Activated naive CD4-positive, alpha-beta T cell treated with anti-CD3 and anti-CD28 coated beads for 36 hours (primary cell): ENCODE measurements around the gene VSX1. TPM values are rescaled to one million over a fixed set of nuclear protein-coding genes. Genes with fewer than 3 reads are reported as not detected.

Source experiments
- CTCF ChIA-PET: fragments of 350-600 bp; sonication (Branson Sonifier 250); formaldehyde crosslinking; loops from one replicate; lab custom pipeline; 2021; ENCODE audit warnings: antibody characterized with exemption; lab: Charles Lee
- DNase-seq: peaks from one replicate; pipeline ENCODE4 v3.0.0-alpha.2; 2020
- H3K27ac Mint-ChIP-seq: one replicate; pipeline ENCODE4 v1.8.0; 2021; ENCODE audit warnings: mild to moderate bottlenecking, mixed read lengths
- H3K27me3 Mint-ChIP-seq: one replicate; pipeline ENCODE4 v1.8.0; 2021; ENCODE audit warnings: low read depth, mixed read lengths
- H3K36me3 Mint-ChIP-seq: one replicate; pipeline ENCODE4 v1.8.0; 2021; ENCODE audit warnings: low read depth, mixed read lengths
- H3K4me1 Mint-ChIP-seq: one replicate; pipeline ENCODE4 v1.8.0; 2021; ENCODE audit warnings: low read depth, mixed read lengths
- H3K4me3 Mint-ChIP-seq: one replicate; pipeline ENCODE4 v1.8.0; 2021; ENCODE audit warnings: mild to moderate bottlenecking, moderate library complexity, mixed read lengths
- H3K9me3 Mint-ChIP-seq: one replicate; pipeline ENCODE4 v1.8.0; 2021; ENCODE audit warnings: mixed read lengths
- intact Hi-C: fragments of 100-400 bp; cut with micrococcal nuclease; formaldehyde crosslinking; loops from one replicate; pipeline ENCODE4 v1.15.1; 2023
- total RNA-seq, 2 experiments: library from RNA; stranded (reverse); gene quantifications; one replicate each; pipeline ENCODE4 v1.2.3, GENCODE V29; 2021

The VSX1 gene
- total RNA-seq, 2 experiments from 2014 or later = not detected

DNA sequence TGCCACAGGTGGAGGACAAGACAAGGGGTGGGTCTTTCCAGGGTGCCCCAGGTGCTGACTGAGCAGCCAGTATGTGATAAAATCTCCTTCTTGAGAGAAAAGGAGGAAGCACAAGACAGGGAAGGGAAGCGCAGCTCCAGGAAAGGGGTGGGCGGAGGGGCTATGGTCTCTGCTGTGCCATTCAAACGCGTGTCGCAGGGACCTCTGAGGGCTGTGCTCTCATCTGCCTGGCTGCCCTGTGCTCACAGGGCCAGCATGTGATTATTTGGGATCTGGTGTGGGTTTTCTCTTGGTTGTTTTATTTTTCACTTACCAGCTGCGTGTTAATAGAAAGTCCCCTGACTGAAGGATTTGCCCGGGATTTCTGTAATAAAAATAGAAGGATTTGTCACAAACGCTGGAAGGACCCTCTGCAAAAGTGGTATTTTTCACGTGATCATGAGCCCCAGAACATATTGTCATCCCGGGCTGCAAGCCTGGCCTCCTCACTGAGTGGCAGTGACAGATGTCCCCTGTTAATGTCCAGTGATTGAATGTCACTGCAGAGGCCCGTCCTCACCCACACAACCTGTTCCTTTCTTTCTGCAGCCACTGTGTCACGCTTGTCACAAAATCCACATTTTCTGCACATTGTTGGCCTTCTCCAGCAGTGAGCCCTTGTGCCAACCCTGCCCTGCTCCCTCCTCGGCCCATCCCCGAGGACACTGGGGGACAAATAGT, 35.0 kb upstream of the VSX1 start:
- H3K27me3 Mint-ChIP-seq = peaks cover 2% of the 10 kb centered on the region
- no peak overlapping the region for H3K27ac Mint-ChIP-seq
- H3K36me3 Mint-ChIP-seq = no peaks in the 10 kb centered on the region
- H3K9me3 Mint-ChIP-seq = no peaks in the 10 kb centered on the region
- H3K4me1 Mint-ChIP-seq = no peaks in the 10 kb centered on the region
- CTCF ChIA-PET = no interaction called here
- intact Hi-C loops = no loop called here
- DNase-seq = no peak
- H3K4me3 Mint-ChIP-seq = no peak overlapping the region

DNA sequence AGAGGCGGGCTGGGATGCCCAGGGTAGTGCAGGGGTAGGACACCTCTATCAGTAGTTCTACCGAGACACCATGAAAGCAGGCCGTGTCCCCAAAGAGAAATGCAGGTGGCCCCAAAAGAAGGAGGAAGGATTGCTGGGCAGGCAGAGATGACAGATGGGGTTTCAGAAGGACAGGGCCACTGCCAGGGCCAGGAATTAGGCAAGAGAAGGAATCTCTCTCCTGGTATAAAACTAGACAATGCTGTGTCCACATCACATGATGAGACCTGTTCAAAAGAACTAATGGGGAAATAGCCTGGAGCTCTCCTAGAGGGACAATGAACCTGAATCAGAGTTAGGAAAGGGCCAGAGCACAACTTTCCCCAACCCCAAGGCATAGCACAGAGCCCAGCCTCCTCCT, 21.6 kb upstream of the VSX1 start:
- no peak for DNase-seq
- peaks cover 11% of the 10 kb centered on the region for H3K4me1 Mint-ChIP-seq
- H3K36me3 Mint-ChIP-seq = no peaks in the 10 kb centered on the region
- no peak overlapping the region for H3K27ac Mint-ChIP-seq
- no peaks in the 10 kb centered on the region for H3K9me3 Mint-ChIP-seq
- intact Hi-C loops = no loop called here
- H3K4me3 Mint-ChIP-seq = no peak overlapping the region
- CTCF ChIA-PET = interaction anchor here (0.6 kb wide), 1 partner anchor 89 kb away, joined by 4 read pairs; no protein-coding TSS in a partner anchor
- peaks cover 16% of the 10 kb centered on the region for H3K27me3 Mint-ChIP-seq

DNA sequence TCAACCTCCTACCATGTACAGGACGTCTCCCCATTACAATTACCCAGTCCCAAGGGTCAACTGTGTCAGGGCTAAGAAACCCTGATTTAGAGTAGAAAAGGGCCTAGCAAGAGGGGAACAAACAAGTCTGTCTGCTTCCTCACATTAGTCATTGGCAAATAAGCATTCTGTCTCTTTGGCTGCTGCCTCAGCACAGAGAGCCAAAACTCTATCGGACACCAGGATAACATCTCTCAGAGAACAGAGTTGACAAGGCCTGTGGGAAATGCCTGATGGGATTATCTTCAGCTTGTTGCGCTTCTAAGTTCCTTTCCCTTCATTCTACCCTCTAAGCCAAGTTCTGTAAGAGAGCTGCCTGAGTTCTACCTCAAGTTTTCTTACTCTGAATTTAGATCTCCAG, 19.0 kb upstream of the VSX1 start:
- H3K27me3 Mint-ChIP-seq = peaks cover 6% of the 10 kb centered on the region
- H3K36me3 Mint-ChIP-seq = no peaks in the 10 kb centered on the region
- intact Hi-C loops = no loop called here
- no peaks in the 10 kb centered on the region for H3K9me3 Mint-ChIP-seq
- DNase-seq = no peak
- CTCF ChIA-PET = interaction anchor here (1.0 kb wide), 1 partner anchor 17 kb away, joined by 3 read pairs; no protein-coding TSS in a partner anchor
- H3K27ac Mint-ChIP-seq = no peak overlapping the region
- no peak overlapping the region for H3K4me3 Mint-ChIP-seq
- H3K4me1 Mint-ChIP-seq = peaks cover 11% of the 10 kb centered on the region

DNA sequence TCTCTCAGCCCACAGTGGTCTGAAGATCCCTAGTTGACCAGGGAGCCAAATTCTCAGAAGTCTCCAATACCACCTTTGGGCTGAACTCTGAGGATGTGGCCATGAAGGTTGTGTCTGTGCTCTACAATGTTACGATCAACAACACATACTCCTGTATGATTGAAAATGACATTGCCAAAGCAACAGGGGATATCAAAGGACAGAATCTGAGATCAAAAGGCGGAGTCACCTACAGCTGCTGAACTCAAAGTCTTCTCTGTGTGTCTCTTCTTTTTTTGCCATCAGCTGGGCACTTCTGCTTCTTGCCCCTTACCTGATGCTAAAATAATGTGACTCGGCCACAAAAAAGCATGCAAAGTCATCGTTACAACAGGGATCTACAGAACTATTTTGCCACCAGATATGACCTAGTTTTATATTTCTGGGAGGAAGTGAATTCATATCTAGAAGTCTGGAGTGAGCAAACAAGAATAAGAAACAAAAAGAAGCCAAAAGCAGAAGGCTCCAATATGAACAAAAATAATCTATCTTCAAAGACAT, 17.7 kb upstream of the VSX1 start:
- intact Hi-C loops = no loop called here
- no peaks in the 10 kb centered on the region for H3K9me3 Mint-ChIP-seq
- H3K4me1 Mint-ChIP-seq = peaks cover 11% of the 10 kb centered on the region
- peaks cover 5% of the 10 kb centered on the region for H3K27me3 Mint-ChIP-seq
- H3K4me3 Mint-ChIP-seq = no peak overlapping the region
- CTCF ChIA-PET = no interaction called here
- no peaks in the 10 kb centered on the region for H3K36me3 Mint-ChIP-seq
- DNase-seq = no peak
- no peak overlapping the region for H3K27ac Mint-ChIP-seq

DNA sequence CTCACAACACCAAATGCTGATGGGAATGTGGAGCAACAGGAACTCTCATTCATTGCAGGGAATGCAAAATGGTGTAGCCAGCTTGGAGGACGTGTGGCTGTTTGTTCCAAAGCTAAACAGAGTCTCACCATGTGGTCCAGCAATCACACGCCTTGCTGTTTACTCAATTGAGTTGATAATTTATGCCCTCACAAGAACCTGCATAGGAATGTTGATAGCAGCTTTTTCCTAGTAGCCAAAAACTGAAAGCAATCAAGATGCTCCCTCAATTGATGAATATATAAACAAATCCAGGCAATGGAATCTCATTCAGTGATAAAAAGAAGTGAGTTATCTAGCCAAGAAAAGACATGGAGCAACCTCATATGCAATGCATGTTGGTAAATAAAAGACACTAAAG, 15.6 kb upstream of the VSX1 start:
- DNase-seq = no peak
- Mint-ChIP-seq H3K4me1 (peaks cover 11% of the 10 kb centered on the region), H3K4me3 (no peak overlapping the region), H3K27ac (no peak overlapping the region), H3K27me3 (peaks cover 2% of the 10 kb centered on the region), H3K36me3 (no peaks in the 10 kb centered on the region), H3K9me3 (no peaks in the 10 kb centered on the region)
- CTCF ChIA-PET = no interaction called here
- intact Hi-C loops = no loop called here

DNA sequence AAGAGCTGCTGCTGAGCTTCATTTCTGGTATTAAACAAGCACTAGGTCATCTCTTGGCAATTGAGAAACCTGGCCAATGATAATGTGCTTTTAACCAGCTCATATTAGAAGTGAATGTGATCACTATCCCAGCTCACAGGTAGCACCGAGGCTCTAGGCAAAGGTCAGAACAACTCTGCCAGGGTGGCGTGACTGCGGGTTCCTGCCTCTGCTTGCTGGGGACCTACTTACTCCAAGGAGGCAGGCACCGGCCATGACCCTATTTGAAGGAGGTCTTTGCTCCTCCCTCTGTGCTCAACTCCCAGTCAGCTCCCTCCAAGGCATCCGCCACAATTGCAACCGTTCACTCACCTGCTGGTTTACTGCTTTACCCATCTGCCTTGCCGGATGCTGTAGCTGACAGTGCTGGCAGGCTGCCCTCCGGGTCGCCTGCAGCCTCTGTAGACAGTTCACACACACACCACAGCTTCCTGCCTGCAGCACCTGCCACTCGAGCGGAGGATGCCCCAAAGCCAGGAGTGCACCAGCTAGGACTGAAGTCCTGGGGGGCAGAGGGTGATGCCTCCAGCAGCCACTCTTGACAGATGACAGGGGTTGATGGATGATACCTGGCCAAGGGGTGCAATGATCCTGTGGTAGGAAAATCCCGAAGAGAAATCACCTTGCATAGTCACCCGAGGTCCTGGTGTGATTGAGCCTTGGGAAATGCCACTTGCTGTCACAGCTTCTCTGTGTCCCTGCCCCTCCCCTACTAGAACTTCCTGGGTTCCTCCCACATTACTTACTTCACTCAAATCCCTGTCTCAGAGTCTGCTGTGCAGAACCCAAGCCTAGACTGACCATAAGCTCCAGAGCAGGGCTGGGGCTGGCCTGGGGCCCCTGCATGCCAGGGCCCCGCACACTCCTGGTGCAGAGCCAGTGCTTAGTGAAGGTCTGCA, 8.8 kb upstream of the VSX1 start:
- Mint-ChIP-seq H3K4me1 (peaks cover 28% of the 10 kb centered on the region), H3K36me3 (no peaks in the 10 kb centered on the region), H3K9me3 (no peaks in the 10 kb centered on the region), H3K27me3 (peaks cover 7% of the 10 kb centered on the region), H3K4me3 (peak overlapping the region; percentile 41), H3K27ac (peak overlapping the region; percentile 44)
- DNase-seq = peak; percentile 88
- CTCF ChIA-PET = interaction anchor here (0.9 to 3.3 kb wide), 7 partner anchors 12 to 96 kb away, joined by 3 to 17 read pairs (median 5); partner anchors contain the start of gene APMAP
- intact Hi-C loops = loop anchor here (1.0 to 5.0 kb wide), 6 partner anchors 32 to 148 kb away; partner anchors contain the start of genes ACSS1 and APMAP

DNA sequence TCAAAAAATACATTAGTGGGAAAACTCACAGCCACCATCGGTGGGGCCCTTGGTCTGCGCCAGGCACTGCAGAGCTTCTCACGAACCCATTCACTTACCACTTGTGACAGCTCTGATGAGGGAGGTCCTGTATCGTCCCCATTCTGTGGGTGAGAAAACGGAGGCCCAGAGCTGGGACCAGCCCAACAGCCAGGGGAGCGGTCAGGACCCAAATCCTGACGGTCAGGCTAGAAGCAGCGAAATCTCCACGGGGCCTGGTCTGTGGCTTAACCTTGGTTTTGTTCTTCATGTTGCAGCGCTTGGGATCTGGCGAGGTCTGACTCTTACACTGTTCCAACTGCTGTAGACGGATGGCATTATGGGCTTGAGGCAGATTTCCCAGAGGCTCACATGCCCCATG, 7.7 kb upstream of the VSX1 start:
- intact Hi-C loops = loop anchor here (1.0 to 5.0 kb wide), 5 partner anchors 31 to 149 kb away; partner anchors contain the start of gene ACSS1
- Mint-ChIP-seq H3K4me3 (no peak overlapping the region), H3K27me3 (peaks cover 16% of the 10 kb centered on the region), H3K9me3 (no peaks in the 10 kb centered on the region), H3K4me1 (peaks cover 32% of the 10 kb centered on the region), H3K36me3 (no peaks in the 10 kb centered on the region), H3K27ac (no peak overlapping the region)
- DNase-seq = no peak
- CTCF ChIA-PET = interaction anchor here (1.7 to 3.3 kb wide), 2 partner anchors 11 to 95 kb away, joined by 9 to 17 read pairs; partner anchors contain the start of gene APMAP

DNA sequence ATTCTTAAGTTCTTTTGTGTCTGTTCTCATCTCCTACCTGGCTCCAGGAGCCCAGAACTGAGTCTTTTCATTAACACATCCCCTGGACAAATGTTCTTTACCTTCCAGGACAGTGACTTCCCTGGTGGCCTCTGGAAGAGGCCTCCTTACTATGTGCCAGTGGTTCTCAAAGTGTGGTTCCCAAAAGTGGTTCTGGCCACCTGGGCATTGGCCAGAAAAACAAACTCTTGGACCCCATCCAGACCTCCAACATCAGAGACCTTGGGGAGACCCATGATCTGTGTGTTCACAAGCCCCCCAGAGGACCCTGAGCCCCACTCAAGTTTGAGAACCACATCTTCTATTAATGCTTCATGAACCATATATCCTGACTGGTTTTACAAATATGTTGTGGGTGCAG, 7.2 kb upstream of the VSX1 start:
- intact Hi-C loops = no loop called here
- CTCF ChIA-PET = interaction anchor here (1.7 to 3.3 kb wide), 2 partner anchors 10 to 95 kb away, joined by 9 to 17 read pairs; partner anchors contain the start of gene APMAP
- Mint-ChIP-seq H3K27ac (no peak overlapping the region), H3K9me3 (no peaks in the 10 kb centered on the region), H3K4me3 (no peak overlapping the region), H3K4me1 (peaks cover 37% of the 10 kb centered on the region), H3K27me3 (peaks cover 22% of the 10 kb centered on the region), H3K36me3 (no peaks in the 10 kb centered on the region)
- DNase-seq = no peak

DNA sequence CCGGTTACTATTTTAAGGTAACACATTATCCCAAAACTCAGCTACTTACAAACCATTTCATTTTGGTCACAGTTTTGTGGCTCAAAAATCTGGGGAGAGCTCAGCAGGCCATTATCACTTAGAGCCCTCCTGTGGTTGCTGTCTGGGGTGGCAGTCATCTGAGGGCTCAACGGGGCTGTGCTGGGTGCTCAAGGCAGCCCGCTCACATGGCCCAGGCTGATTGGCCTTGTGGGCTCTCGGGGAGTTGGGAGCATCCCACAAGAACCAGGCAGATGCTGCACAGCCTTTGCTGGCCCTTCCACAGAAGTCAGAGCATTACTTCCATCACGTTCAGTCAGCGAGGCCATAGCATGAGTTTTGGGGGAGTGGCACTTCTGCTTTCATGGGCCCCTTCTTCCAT, 6.3 kb upstream of the VSX1 start:
- H3K4me3 Mint-ChIP-seq = no peak overlapping the region
- CTCF ChIA-PET = interaction anchor here (3.3 kb wide), 1 partner anchor 94 kb away, joined by 17 read pairs; the partner anchor contains the start of gene APMAP
- DNase-seq = no peak
- no peak overlapping the region for H3K27ac Mint-ChIP-seq
- no peaks in the 10 kb centered on the region for H3K9me3 Mint-ChIP-seq
- no peaks in the 10 kb centered on the region for H3K36me3 Mint-ChIP-seq
- H3K27me3 Mint-ChIP-seq = peaks cover 29% of the 10 kb centered on the region
- intact Hi-C loops = no loop called here
- H3K4me1 Mint-ChIP-seq = peaks cover 43% of the 10 kb centered on the region

DNA sequence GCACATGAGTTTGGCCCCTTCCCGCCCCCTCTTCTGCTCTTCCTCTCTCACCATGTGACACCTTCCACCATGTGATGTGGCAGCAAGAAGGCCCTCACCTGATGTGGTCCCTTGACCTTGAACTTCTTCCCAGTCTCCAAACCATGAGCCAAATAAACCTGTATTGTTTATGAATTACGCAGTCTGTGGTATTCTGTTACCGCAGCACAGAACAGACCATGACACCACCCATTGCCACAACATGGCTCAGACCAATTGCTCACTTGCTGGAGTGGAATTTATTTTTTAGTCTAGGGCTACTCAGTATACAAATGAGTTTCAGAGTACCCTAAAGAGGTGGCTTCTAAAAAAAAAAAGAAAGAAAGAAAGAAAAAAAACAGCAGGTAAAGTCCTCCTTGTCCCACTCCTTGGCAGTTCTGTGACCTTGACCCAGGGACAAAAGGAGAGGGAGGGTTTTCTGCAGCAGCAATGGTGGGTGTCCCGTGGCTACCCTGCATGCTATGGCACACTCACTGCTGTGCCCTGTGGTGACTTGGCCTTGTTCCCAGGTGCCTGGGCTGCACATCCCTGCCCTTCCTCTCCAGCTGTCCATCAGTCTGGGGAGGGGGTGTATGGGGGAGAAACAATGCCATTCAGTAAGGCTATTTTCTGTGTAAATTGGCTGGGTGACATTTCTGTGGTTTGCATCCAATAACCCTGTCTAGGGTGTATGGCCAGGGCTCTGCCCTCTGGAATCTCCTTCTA, 5.4 kb upstream of the VSX1 start:
- peaks cover 36% of the 10 kb centered on the region for H3K27me3 Mint-ChIP-seq
- peaks cover 48% of the 10 kb centered on the region for H3K4me1 Mint-ChIP-seq
- CTCF ChIA-PET = no interaction called here
- DNase-seq = no peak
- no peak overlapping the region for H3K27ac Mint-ChIP-seq
- intact Hi-C loops = no loop called here
- H3K9me3 Mint-ChIP-seq = no peaks in the 10 kb centered on the region
- H3K4me3 Mint-ChIP-seq = no peak overlapping the region
- peaks cover 2% of the 10 kb centered on the region for H3K36me3 Mint-ChIP-seq

DNA sequence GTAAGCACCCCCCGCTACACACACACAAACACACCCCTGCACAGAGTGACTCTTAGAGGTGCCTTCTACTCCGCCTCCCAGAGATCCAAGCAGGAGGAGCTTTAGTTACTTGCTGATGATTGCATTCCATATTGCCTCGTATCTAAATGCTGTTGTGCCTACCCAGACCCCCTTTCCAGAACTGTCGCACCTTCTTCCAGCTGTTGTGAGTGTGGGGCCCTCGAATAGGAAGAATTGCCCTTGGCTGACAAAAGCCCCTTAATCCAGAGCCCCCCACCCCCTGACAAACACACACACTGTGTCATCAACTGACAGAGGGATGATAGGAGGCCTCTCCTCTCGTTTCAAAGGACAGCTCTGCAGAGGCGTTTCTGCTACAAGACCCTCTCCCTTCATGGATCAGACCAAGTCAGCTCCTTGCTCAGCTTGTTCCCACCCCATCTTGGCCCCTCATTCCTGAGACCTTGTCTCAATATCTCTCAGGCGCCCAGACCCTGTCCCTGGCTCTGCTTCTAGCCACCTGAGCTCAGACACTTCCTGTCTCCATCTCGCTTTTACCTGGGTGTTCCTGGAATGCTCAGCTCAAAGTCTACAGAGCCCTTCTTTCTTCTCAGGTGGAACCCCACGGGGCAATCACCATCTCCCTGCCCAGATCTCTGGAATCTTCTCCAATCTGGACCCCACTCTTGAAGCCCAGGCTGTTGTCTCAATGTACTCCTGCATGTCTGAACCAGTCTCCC, 4.0 kb upstream of the VSX1 start:
- H3K27me3 Mint-ChIP-seq = peaks cover 43% of the 10 kb centered on the region
- H3K36me3 Mint-ChIP-seq = peaks cover 2% of the 10 kb centered on the region
- DNase-seq = no peak
- intact Hi-C loops = no loop called here
- peaks cover 41% of the 10 kb centered on the region for H3K4me1 Mint-ChIP-seq
- no peak overlapping the region for H3K4me3 Mint-ChIP-seq
- CTCF ChIA-PET = interaction anchor here (0.5 kb wide), 1 partner anchor 672 kb away, joined by 3 read pairs; no protein-coding TSS in a partner anchor
- no peak overlapping the region for H3K27ac Mint-ChIP-seq
- H3K9me3 Mint-ChIP-seq = no peaks in the 10 kb centered on the region
